ENCODE results near the gene BTNL8.

The BTNL8 gene

DNA sequence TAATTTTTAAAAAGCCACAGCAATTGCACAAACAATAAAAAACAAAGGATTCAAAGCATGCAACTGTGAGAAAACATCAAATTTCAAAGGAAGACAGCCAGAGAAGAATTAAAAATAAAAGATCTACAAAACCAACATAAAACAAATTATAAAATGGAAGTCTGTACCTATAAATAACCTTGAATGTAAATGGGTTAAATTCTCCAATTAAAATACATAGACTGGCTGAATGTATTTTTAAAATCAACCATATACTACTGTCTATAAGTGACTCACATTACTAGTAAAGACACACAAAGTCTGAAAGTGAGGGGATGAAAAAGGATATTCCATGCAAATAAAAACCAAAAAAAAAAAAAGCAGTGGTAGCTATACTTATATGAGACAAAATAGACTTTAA, 33.7 kb downstream of the BTNL8 start:
- no peak overlapping the region for H3K9ac ChIP-seq (ENCODE audit: insufficient read length, low read depth)
- no peaks in the 10 kb centered on the region for H3K4me1 ChIP-seq (ENCODE audit: insufficient read depth, insufficient read length)
- H3K9me3 ChIP-seq (ENCODE audit: insufficient read depth, low read length) = peaks cover 23% of the 10 kb centered on the region; the same call in 1 of the 2 replicates
- DNase-seq (ENCODE audit: low read depth, low spot score) = no peak
- no peaks in the 10 kb centered on the region for H3K36me3 ChIP-seq (ENCODE audit: insufficient read depth, insufficient read length, low read length)
- no peak overlapping the region for H3K4me3 ChIP-seq (ENCODE audit: insufficient read length, low read depth)
- no peaks in the 10 kb centered on the region for H3K27me3 ChIP-seq (ENCODE audit: insufficient read depth, insufficient read length)
- TF ChIP-seq SUZ12 (IDR thresholded peaks at IDR 0.05; ENCODE audit: extremely low read depth, insufficient read depth, insufficient read length) (no peak), ZNF274 (IDR thresholded peaks at IDR 0.05; ENCODE audit: low read depth, low read length) (no peak), YY1 (IDR thresholded peaks at IDR 0.05; ENCODE audit: insufficient read depth, insufficient read length) (no peak)

DNA sequence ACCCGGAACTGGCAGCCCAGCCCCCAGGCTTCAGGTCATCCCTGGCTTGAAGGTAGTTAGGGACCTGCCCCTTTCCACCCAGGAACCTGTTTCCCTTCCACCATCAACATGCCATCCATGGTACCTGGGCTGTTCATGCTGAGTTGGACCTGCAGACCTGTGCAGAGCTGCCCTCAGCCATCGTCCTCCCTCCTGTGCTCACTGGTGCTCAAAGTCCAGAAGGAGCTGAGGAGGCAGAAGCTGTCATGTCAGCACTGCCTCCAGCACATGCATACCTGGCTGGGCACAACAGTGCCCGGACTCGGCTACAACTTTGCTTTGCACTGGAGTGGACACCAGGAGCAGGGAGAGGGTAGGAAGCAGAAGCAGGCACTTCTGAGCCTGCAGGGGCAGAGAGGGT, 36.2 kb downstream of the BTNL8 start:
- Histone ChIP-seq H3K9me3 (ENCODE audit: insufficient read depth, low read length) (peaks cover 36% of the 10 kb centered on the region; the same call in 1 of the 2 replicates), H3K9ac (ENCODE audit: insufficient read length, low read depth) (no peak overlapping the region), H3K4me3 (ENCODE audit: insufficient read length, low read depth) (no peak overlapping the region), H3K36me3 (ENCODE audit: insufficient read depth, insufficient read length, low read length) (no peaks in the 10 kb centered on the region), H3K27me3 (ENCODE audit: insufficient read depth, insufficient read length) (no peaks in the 10 kb centered on the region), H3K4me1 (ENCODE audit: insufficient read depth, insufficient read length) (no peaks in the 10 kb centered on the region)
- DNase-seq (ENCODE audit: low read depth, low spot score) = no peak
- no peak for TF ChIP-seq SUZ12 (IDR thresholded peaks at IDR 0.05; ENCODE audit: extremely low read depth, insufficient read depth, insufficient read length)
- no peak for TF ChIP-seq ZNF274 (IDR thresholded peaks at IDR 0.05; ENCODE audit: low read depth, low read length)
- no peak for TF ChIP-seq YY1 (IDR thresholded peaks at IDR 0.05; ENCODE audit: insufficient read depth, insufficient read length)

DNA sequence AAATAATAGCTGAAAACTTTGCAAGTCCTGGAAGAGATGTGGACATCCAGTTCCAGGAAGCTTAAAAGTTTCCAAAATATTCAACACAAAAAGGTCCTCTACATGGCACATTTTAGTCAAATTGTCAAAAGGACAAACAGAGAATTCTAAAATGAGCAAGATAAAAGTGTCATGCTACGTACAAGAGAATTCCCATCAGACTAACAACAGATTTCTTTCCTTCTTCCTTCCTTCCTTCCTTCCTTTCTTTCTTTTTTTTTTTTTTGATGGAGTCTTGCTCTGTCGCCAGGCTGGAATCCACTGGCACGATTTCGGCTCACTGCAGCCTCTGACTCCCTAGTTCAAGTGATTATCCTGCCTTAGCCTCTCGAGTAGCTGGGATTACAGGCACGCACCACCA, 39.3 kb downstream of the BTNL8 start:
- TF ChIP-seq SUZ12 (IDR thresholded peaks at IDR 0.05; ENCODE audit: extremely low read depth, insufficient read depth, insufficient read length) (no peak), YY1 (IDR thresholded peaks at IDR 0.05; ENCODE audit: insufficient read depth, insufficient read length) (no peak), ZNF274 (IDR thresholded peaks at IDR 0.05; ENCODE audit: low read depth, low read length) (no peak)
- Histone ChIP-seq H3K36me3 (ENCODE audit: insufficient read depth, insufficient read length, low read length) (no peaks in the 10 kb centered on the region), H3K9me3 (ENCODE audit: insufficient read depth, low read length) (peaks cover 36% of the 10 kb centered on the region; the same call in 1 of the 2 replicates), H3K27me3 (ENCODE audit: insufficient read depth, insufficient read length) (no peaks in the 10 kb centered on the region), H3K9ac (ENCODE audit: insufficient read length, low read depth) (no peak overlapping the region), H3K4me1 (ENCODE audit: insufficient read depth, insufficient read length) (no peaks in the 10 kb centered on the region), H3K4me3 (ENCODE audit: insufficient read length, low read depth) (no peak overlapping the region)
- DNase-seq (ENCODE audit: low read depth, low spot score) = no peak

DNA sequence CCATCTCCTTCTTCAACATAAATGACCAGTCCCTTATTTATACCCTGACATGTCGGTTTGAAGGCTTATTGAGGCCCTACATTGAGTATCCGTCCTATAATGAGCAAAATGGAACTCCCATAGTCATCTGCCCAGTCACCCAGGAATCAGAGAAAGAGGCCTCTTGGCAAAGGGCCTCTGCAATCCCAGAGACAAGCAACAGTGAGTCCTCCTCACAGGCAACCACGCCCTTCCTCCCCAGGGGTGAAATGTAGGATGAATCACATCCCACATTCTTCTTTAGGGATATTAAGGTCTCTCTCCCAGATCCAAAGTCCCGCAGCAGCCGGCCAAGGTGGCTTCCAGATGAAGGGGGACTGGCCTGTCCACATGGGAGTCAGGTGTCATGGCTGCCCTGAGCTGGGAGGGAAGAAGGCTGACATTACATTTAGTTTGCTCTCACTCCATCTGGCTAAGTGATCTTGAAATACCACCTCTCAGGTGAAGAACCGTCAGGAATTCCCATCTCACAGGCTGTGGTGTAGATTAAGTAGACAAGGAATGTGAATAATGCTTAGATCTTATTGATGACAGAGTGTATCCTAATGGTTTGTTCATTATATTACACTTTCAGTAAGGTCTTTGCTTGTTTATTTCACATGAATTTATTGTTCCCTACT, 51.5 kb downstream of the BTNL8 start:
- no peaks in the 10 kb centered on the region for H3K27me3 ChIP-seq (ENCODE audit: insufficient read depth, insufficient read length)
- TF ChIP-seq SUZ12 (IDR thresholded peaks at IDR 0.05; ENCODE audit: extremely low read depth, insufficient read depth, insufficient read length) (no peak), YY1 (IDR thresholded peaks at IDR 0.05; ENCODE audit: insufficient read depth, insufficient read length) (no peak), ZNF274 (IDR thresholded peaks at IDR 0.05; ENCODE audit: low read depth, low read length) (no peak)
- no peaks in the 10 kb centered on the region for H3K9me3 ChIP-seq (ENCODE audit: insufficient read depth, low read length)
- H3K9ac ChIP-seq (ENCODE audit: insufficient read length, low read depth) = no peak overlapping the region
- DNase-seq (ENCODE audit: low read depth, low spot score) = no peak
- H3K36me3 ChIP-seq (ENCODE audit: insufficient read depth, insufficient read length, low read length) = no peaks in the 10 kb centered on the region
- no peak overlapping the region for H3K4me3 ChIP-seq (ENCODE audit: insufficient read length, low read depth)
- H3K4me1 ChIP-seq (ENCODE audit: insufficient read depth, insufficient read length) = no peaks in the 10 kb centered on the region

DNA sequence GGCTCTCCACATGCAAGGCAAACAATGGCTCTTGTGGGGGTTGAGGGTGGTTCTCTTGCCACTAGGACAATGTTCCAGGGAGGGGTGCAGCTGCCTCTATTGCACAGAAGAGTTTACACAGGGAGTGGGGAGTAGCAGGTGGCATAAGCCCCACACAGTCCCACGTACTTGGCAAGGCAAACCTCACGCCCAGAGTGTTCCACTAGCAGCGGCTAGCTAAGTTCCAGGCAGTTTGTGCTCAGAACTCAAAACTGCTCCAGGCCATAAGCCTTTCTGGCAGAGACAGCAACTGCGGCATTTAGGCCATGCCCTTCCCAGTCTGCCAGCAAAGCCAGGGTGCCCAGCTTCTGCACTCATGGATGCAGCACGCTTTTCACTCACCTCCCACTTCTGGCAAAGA, 60.7 kb downstream of the BTNL8 start:
- Histone ChIP-seq H3K9ac (ENCODE audit: insufficient read length, low read depth) (no peak overlapping the region), H3K27me3 (ENCODE audit: insufficient read depth, insufficient read length) (no peaks in the 10 kb centered on the region), H3K4me3 (ENCODE audit: insufficient read length, low read depth) (no peak overlapping the region), H3K36me3 (ENCODE audit: insufficient read depth, insufficient read length, low read length) (no peaks in the 10 kb centered on the region), H3K4me1 (ENCODE audit: insufficient read depth, insufficient read length) (peaks cover 3% of the 10 kb centered on the region), H3K9me3 (ENCODE audit: insufficient read depth, low read length) (no peaks in the 10 kb centered on the region)
- no peak for TF ChIP-seq ZNF274 (IDR thresholded peaks at IDR 0.05; ENCODE audit: low read depth, low read length)
- TF ChIP-seq YY1 (IDR thresholded peaks at IDR 0.05; ENCODE audit: insufficient read depth, insufficient read length) = no peak
- no peak for TF ChIP-seq SUZ12 (IDR thresholded peaks at IDR 0.05; ENCODE audit: extremely low read depth, insufficient read depth, insufficient read length)
- no peak for DNase-seq (ENCODE audit: low read depth, low spot score)

DNA sequence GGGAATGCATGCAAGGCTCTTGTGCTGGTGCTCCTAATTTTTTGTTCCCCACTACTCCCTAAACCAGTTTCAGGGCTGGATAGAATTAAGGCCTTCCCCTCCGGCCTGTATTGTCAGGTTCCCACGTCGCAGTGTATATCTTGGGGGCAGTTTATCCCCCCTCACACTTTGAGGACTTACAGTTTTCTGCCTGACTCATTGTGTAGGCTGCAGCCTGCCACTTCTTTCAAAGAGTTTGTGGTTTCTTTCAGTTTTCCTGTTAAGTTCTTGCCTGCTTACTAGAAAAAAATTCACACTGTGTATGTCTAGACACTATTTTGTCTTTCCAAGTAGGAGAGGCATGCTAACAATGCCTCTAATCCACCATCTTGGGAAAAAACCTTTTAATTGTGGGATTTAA, 61.2 kb downstream of the BTNL8 start:
- TF ChIP-seq YY1 (IDR thresholded peaks at IDR 0.05; ENCODE audit: insufficient read depth, insufficient read length) (no peak), SUZ12 (IDR thresholded peaks at IDR 0.05; ENCODE audit: extremely low read depth, insufficient read depth, insufficient read length) (no peak), ZNF274 (IDR thresholded peaks at IDR 0.05; ENCODE audit: low read depth, low read length) (no peak)
- Histone ChIP-seq H3K9ac (ENCODE audit: insufficient read length, low read depth) (no peak overlapping the region), H3K27me3 (ENCODE audit: insufficient read depth, insufficient read length) (no peaks in the 10 kb centered on the region), H3K36me3 (ENCODE audit: insufficient read depth, insufficient read length, low read length) (no peaks in the 10 kb centered on the region), H3K4me1 (ENCODE audit: insufficient read depth, insufficient read length) (peaks cover 3% of the 10 kb centered on the region), H3K4me3 (ENCODE audit: insufficient read length, low read depth) (no peak overlapping the region), H3K9me3 (ENCODE audit: insufficient read depth, low read length) (no peaks in the 10 kb centered on the region)
- DNase-seq (ENCODE audit: low read depth, low spot score) = no peak

DNA sequence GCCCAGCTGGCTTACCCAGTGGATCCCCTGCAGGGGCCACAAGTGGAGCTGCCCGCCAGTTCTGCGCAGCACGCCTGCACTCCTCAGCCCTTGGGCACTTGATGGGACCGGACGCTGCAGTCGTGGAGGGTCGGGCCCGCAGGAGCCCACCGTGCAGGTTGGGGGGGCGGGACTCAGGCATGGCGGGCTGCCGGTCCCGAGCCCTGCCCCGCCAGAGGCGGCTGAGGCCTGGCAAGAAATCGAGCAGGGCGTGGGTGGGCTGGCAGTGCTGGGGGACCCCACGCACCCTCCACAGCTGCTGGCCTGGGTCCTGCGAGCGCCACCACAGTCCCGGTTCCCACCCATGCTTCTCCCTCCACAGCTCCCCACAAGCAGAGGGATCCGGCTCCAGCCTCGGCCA, 70.4 kb downstream of the BTNL8 start:
- Histone ChIP-seq H3K27me3 (ENCODE audit: insufficient read depth, insufficient read length) (no peaks in the 10 kb centered on the region), H3K4me1 (ENCODE audit: insufficient read depth, insufficient read length) (no peaks in the 10 kb centered on the region), H3K4me3 (ENCODE audit: insufficient read length, low read depth) (no peak overlapping the region), H3K9ac (ENCODE audit: insufficient read length, low read depth) (no peak overlapping the region), H3K9me3 (ENCODE audit: insufficient read depth, low read length) (peaks cover 23% of the 10 kb centered on the region; the same call in 1 of the 2 replicates), H3K36me3 (ENCODE audit: insufficient read depth, insufficient read length, low read length) (no peaks in the 10 kb centered on the region)
- no peak for DNase-seq (ENCODE audit: low read depth, low spot score)
- TF ChIP-seq YY1 (IDR thresholded peaks at IDR 0.05; ENCODE audit: insufficient read depth, insufficient read length) = no peak
- no peak for TF ChIP-seq SUZ12 (IDR thresholded peaks at IDR 0.05; ENCODE audit: extremely low read depth, insufficient read depth, insufficient read length)
- no peak for TF ChIP-seq ZNF274 (IDR thresholded peaks at IDR 0.05; ENCODE audit: low read depth, low read length)

All from NT2/D1 (cell line).